Naive thymus-derived CD8-positive, alpha-beta T cell (primary cell): Measurements from ENCODE around the gene MAP3K21. TPM values are rescaled to one million over a fixed set of nuclear protein-coding genes. Genes with fewer than 3 reads are reported as not detected.
A peak's percentile ranks its signal among the peaks of the same experiment; 100 is the strongest.

ENCODE experiments used
- ATAC-seq, 2 donors: fragments of 150-1000 bp; cut with Tn5 transposase in 1 of 2; sonication (Bioruptor Pico), chemical (Tn5 transposase) in 1 of 2; 1 replicate in 1 of 2; 2 replicates in 1 of 2; pipeline ENCODE4 v1.10.0; 2021; ENCODE audit warnings: mild to moderate bottlenecking in 2 of 2, moderate library complexity in 2 of 2
- POLR2A ChIA-PET: fragments of 350-600 bp; sonication (Branson Sonifier 250); formaldehyde crosslinking; loops from one replicate; lab custom pipeline; 2021; ENCODE audit warnings: antibody characterized with exemption; lab: Charles Lee
- DNase-seq, 10 donors: peaks; one replicate each; pipeline versions ENCODE4 v3.0.0 to v3.0.0-alpha.2; 2020 to 2022
- H3K27ac Mint-ChIP-seq, 10 donors: one replicate each; pipeline ENCODE4 v1.8.0; 2020 to 2022; ENCODE audit warnings: mild to moderate bottlenecking in 10 of 10, mixed read lengths in 10 of 10, moderate library complexity in 4 of 10, inconsistent platforms in 1 of 10
- H3K27me3 Mint-ChIP-seq, 5 donors: one replicate each; pipeline ENCODE4 v1.8.0; 2021 to 2022; ENCODE audit warnings: mixed read lengths in 5 of 5
- H3K36me3 Mint-ChIP-seq, 3 donors: one replicate each; pipeline ENCODE4 v1.8.0; 2020 to 2022; ENCODE audit warnings: mixed read lengths in 3 of 3, mild to moderate bottlenecking in 2 of 3, inconsistent platforms in 1 of 3
- H3K4me1 Mint-ChIP-seq, 4 donors: one replicate each; pipeline ENCODE4 v1.8.0; 2021 to 2022; ENCODE audit warnings: mixed read lengths in 4 of 4
- H3K4me3 Mint-ChIP-seq, 10 donors: one replicate each; pipeline ENCODE4 v1.8.0; 2020 to 2022; ENCODE audit warnings: mild to moderate bottlenecking in 10 of 10, mixed read lengths in 10 of 10, moderate library complexity in 6 of 10, inconsistent platforms in 1 of 10
- H3K9me3 Mint-ChIP-seq, 9 donors: one replicate each; pipeline ENCODE4 v1.8.0; 2020 to 2022; ENCODE audit warnings: mixed read lengths in 9 of 9, mild to moderate bottlenecking in 3 of 9, inconsistent platforms in 1 of 9, moderate library complexity in 1 of 9
- polyA plus RNA-seq, 3 donors: library from polyadenylated mRNA; unstranded; fragments of 300-500 nt; fragmentation: Illumina TruSeq; gene quantifications; one replicate each; pipeline ENCODE4 v1.2.3, GENCODE V29; 2021
- total RNA-seq, 8 experiments: library from RNA in 2 of 8; stranded (reverse) in 2 of 8; gene quantifications; one replicate each; pipeline ENCODE4 v1.2.3 and lab custom pipeline; 2021 to 2026

MAP3K21 gene
- total and polyA plus RNA-seq, 5 experiments from 2014 or later, result 0.06 to 1.4 (median 0.27) TPM

DNA sequence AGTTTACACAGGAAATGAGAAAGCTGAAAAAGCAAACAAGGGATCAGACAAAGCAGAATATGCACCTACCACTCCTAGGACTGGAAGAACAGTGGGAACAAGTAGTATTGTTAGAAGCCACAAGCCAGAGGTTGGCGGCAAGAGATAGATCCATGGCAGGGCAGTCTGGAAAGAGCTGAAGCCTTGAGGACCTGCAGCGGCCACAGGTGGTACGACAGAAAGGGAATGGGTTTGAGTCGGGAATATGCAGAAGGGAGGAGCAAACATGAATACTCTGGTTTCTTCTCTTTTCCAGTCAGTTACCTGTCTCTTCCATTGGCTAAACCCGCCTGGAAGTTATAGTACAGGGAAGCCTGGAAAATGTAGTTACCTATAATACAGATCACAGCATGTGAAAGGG lies 28.1 kb upstream of the MAP3K21 start:
- H3K9me3 Mint-ChIP-seq, result peaks cover 0 to 2% (median 0%) of the 10 kb centered on the region in 9 donors
- POLR2A ChIA-PET, result no interaction called here
- H3K4me1 Mint-ChIP-seq, result peaks cover 8 to 19% (median 13%) of the 10 kb centered on the region in 4 donors
- H3K27me3 Mint-ChIP-seq, result peaks cover 0 to 4% (median 1%) of the 10 kb centered on the region in 5 donors
- H3K4me3 Mint-ChIP-seq, result no peak overlapping the region
- no peak for DNase-seq
- no peak for ATAC-seq
- H3K36me3 Mint-ChIP-seq, result no peaks in the 10 kb centered on the region
- H3K27ac Mint-ChIP-seq, result no peak overlapping the region

- Mint-ChIP-seq H3K9me3 (peaks cover 0 to 2% (median 0%) of the 10 kb centered on the region in 9 donors), H3K36me3 (no peaks in the 10 kb centered on the region), H3K27ac (no peak overlapping the region), H3K27me3 (peaks cover 0 to 5% (median 2%) of the 10 kb centered on the region in 5 donors), H3K4me1 (peaks cover 4 to 11% (median 5%) of the 10 kb centered on the region in 4 donors), H3K4me3 (no peak overlapping the region)
- ATAC-seq (no peak), DNase-seq (no peak)
- POLR2A ChIA-PET, result no interaction called here
Observed at GRCh38 chr1:233300326-233300725, 27.2 kb upstream of the MAP3K21 start.

GRCh38 chr1:233304489-233305102 lies 22.9 kb upstream of the MAP3K21 start:
- Mint-ChIP-seq H3K9me3 (peaks cover 0 to 2% (median 0%) of the 10 kb centered on the region in 9 donors), H3K4me1 (peaks cover 0 to 5% (median 0%) of the 10 kb centered on the region in 4 donors), H3K36me3 (no peaks in the 10 kb centered on the region), H3K27ac (no peak overlapping the region), H3K4me3 (no peak overlapping the region), H3K27me3 (peaks cover 5 to 13% (median 10%) of the 10 kb centered on the region in 5 donors)
- peak in 3 of 10 donors; percentile 36 to 42 (median 37) for DNase-seq
- ATAC-seq, result no peak
- POLR2A ChIA-PET, result no interaction called here

- H3K27me3 Mint-ChIP-seq, result peaks cover 4 to 6% (median 5%) of the 10 kb centered on the region in 5 donors
- no peaks in the 10 kb centered on the region for H3K4me1 Mint-ChIP-seq
- DNase-seq (no peak), ATAC-seq (no peak)
- POLR2A ChIA-PET, result no interaction called here
- H3K27ac Mint-ChIP-seq, result no peak overlapping the region
- no peaks in the 10 kb centered on the region for H3K36me3 Mint-ChIP-seq
- H3K9me3 Mint-ChIP-seq, result no peaks in the 10 kb centered on the region
- H3K4me3 Mint-ChIP-seq, result no peak overlapping the region
Observed at GRCh38 chr1:233313434-233314155, 13.9 kb upstream of the MAP3K21 start.

DNA sequence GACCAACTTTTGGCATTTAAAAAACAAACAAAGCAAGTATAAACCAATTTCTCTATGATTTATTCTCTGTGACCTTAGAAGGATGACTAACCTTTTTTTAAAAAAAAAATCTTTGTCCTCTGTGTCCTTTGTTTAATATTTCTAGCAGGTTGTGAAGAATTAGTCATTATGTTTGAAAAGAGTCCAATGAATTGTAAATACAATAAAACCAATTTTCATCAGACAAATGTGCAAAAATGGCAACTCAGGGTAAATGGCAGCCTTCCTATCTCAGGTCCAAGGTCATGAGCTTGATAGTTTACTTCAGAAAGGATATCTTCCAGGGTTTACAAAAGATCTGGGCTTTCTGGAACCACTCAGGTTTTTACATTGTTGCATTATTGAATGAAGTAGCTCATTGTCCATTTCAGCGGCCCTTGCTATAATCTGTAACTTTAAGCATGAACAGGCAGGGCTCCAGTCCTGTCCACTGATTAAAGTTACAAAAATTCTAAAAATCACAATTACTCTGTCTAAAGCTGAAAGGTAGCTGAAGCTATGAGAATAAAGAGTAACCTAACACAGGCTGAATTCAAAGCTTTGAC lies 11.7 kb upstream of the MAP3K21 start:
- Mint-ChIP-seq H3K4me3 (no peak overlapping the region), H3K9me3 (no peaks in the 10 kb centered on the region), H3K36me3 (no peaks in the 10 kb centered on the region), H3K27ac (no peak overlapping the region), H3K27me3 (peaks cover 6 to 14% (median 11%) of the 10 kb centered on the region in 5 donors), H3K4me1 (no peaks in the 10 kb centered on the region)
- DNase-seq, result no peak
- POLR2A ChIA-PET, result interaction anchor here (0.7 kb wide), 1 partner anchor 12 kb away, joined by 3 read pairs; no protein-coding TSS in a partner anchor
- ATAC-seq, result no peak

DNA sequence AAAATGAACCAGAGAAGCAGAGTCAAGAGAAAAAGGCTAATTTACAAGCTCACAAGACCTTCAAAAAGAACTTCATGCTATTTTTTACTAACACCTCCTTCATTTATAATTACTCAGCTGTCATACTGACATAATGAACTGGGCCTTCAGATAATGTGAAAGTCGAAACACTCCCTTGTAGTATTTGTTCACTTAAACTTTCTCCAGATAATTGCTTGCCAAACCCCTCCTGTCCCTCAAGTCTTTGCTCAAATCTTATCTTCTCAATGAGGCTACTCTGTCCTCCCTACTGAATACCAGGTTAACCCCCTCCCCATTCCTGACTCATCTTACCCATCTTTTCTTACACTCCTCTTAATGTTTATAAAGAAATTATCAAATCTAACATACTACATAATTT lies 11.1 kb upstream of the MAP3K21 start:
- no peaks in the 10 kb centered on the region for H3K4me1 Mint-ChIP-seq
- ATAC-seq (no peak), DNase-seq (no peak)
- H3K27me3 Mint-ChIP-seq, result peaks cover 6 to 14% (median 11%) of the 10 kb centered on the region in 5 donors
- POLR2A ChIA-PET, result interaction anchor here (0.7 kb wide), 1 partner anchor 12 kb away, joined by 3 read pairs; no protein-coding TSS in a partner anchor
- no peak overlapping the region for H3K4me3 Mint-ChIP-seq
- H3K36me3 Mint-ChIP-seq, result no peaks in the 10 kb centered on the region
- H3K27ac Mint-ChIP-seq, result no peak overlapping the region
- H3K9me3 Mint-ChIP-seq, result no peaks in the 10 kb centered on the region

- H3K4me3 Mint-ChIP-seq, result no peak overlapping the region
- ATAC-seq (no peak), DNase-seq (no peak)
- peaks cover 3 to 15% (median 11%) of the 10 kb centered on the region in 5 donors for H3K27me3 Mint-ChIP-seq
- no peaks in the 10 kb centered on the region for H3K36me3 Mint-ChIP-seq
- POLR2A ChIA-PET, result no interaction called here
- H3K27ac Mint-ChIP-seq, result no peak overlapping the region
- H3K4me1 Mint-ChIP-seq, result no peaks in the 10 kb centered on the region
- H3K9me3 Mint-ChIP-seq, result no peaks in the 10 kb centered on the region
Observed at GRCh38 chr1:233319272-233319671, 8.3 kb upstream of the MAP3K21 start.

DNA sequence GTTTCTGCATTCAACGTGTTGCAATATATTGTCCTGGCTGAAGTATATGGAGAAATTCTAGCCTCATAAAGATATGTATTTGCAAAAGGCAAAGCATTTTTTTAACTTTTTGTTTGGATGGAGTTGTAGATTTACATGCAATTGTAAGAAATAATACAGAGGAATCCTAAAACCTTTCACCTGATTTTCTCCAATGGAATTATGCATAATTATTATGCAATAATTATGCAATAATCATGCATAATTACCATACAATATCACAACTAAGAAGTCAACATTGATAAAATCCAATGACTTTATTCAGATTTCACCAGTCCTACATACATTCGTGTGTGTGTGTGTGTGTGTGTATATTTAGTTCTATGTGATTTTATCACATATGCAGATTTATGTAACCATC lies 7.5 kb upstream of the MAP3K21 start:
- DNase-seq (no peak), ATAC-seq (no peak)
- peaks cover 3 to 15% (median 11%) of the 10 kb centered on the region in 5 donors for H3K27me3 Mint-ChIP-seq
- POLR2A ChIA-PET, result no interaction called here
- H3K27ac Mint-ChIP-seq, result no peak overlapping the region
- no peaks in the 10 kb centered on the region for H3K4me1 Mint-ChIP-seq
- H3K36me3 Mint-ChIP-seq, result no peaks in the 10 kb centered on the region
- H3K9me3 Mint-ChIP-seq, result no peaks in the 10 kb centered on the region
- no peak overlapping the region for H3K4me3 Mint-ChIP-seq

DNA sequence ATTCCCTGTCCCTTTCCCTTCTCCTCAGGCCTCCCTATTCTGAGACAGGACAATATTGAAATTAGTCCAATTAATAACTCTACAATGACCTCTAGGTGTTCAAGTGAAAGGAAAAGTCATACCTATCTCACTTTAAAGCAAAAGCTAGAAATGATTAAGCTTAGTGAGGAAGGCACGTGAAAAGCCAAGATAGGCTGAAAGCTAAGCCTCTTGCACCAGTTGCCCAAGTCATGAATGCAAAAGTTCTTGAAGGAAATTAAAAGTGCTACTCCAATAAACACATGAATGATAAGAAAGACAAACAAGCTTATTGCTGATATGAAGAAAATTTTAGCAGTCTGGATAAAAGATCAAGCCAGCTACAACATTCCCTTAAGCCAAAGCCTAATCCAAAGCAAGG lies 3.8 kb upstream of the MAP3K21 start:
- Mint-ChIP-seq H3K4me1 (peaks cover 5 to 7% (median 6%) of the 10 kb centered on the region in 4 donors), H3K36me3 (no peaks in the 10 kb centered on the region), H3K27me3 (peaks cover 2 to 16% (median 9%) of the 10 kb centered on the region in 5 donors), H3K4me3 (no peak overlapping the region), H3K9me3 (no peaks in the 10 kb centered on the region), H3K27ac (no peak overlapping the region)
- ATAC-seq (no peak), DNase-seq (no peak)
- POLR2A ChIA-PET, result no interaction called here

DNA sequence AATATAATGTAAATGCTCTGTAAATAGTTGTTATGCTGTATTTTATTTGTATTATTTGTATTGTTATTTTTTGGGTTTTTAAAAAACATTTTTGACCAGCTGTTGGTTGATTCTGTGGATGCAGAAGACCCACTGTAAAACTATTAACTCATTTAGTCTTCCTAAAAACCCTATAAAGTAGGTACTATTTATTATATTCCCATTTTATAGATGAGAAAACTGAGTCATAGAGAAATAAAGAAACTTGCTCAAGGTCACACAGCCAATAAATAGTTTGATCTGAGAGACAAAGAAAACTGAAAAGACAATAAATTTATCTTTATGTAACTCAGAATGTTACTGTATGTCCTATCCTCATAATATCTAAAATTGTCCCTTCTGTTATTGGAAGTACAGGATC lies 1.2 kb upstream of the MAP3K21 start:
- POLR2A ChIA-PET, result no interaction called here

GRCh38 chr1:233326811-233327650 lies 493 bp upstream of the MAP3K21 start:
- no peaks in the 10 kb centered on the region for H3K9me3 Mint-ChIP-seq
- peak overlapping the region in 8 of 10 donors; percentile 21 to 93 (median 66) for H3K27ac Mint-ChIP-seq
- POLR2A ChIA-PET, result no interaction called here
- peaks cover 5 to 17% (median 9%) of the 10 kb centered on the region in 4 donors for H3K4me1 Mint-ChIP-seq
- peaks cover 5 to 11% (median 7%) of the 10 kb centered on the region in 5 donors for H3K27me3 Mint-ChIP-seq
- DNase-seq, result peak; percentile 67 to 93 (median 76)
- ATAC-seq, result peak; percentile 86 to 87
- H3K36me3 Mint-ChIP-seq, result no peaks in the 10 kb centered on the region
- H3K4me3 Mint-ChIP-seq, result peak overlapping the region; percentile 77 to 93 (median 84)

More for the DNA sequence above, 1.2 kb upstream of the MAP3K21 start:
- peaks cover 5 to 17% (median 9%) of the 10 kb centered on the region in 4 donors for H3K4me1 Mint-ChIP-seq
- H3K9me3 Mint-ChIP-seq, result no peaks in the 10 kb centered on the region
- no peak for ATAC-seq
- no peak for DNase-seq
- H3K27me3 Mint-ChIP-seq, result peaks cover 0 to 9% (median 4%) of the 10 kb centered on the region in 5 donors
- H3K4me3 Mint-ChIP-seq, result peak overlapping the region in 5 of 10 donors; percentile 77 to 85 (median 83)
- no peaks in the 10 kb centered on the region for H3K36me3 Mint-ChIP-seq
- H3K27ac Mint-ChIP-seq, result no peak overlapping the region
